Stimulated activated naive CD4-positive, alpha-beta T cell treated with Interleukin-2 at 50 U/mL for 16 hours (primary cell): ENCODE data around the gene RNF212.

Source experiments
- DNase-seq: peaks from one replicate; lab custom pipeline; 2025; lab: John Stamatoyannopoulos, UW

The RNF212 gene

GRCh38 chr4:1115528-1116293 is 2.3 kb upstream of the RNF212 start:
- DNase-seq, result no peak

- no peak for DNase-seq
These were observed 562 bp downstream of the RNF212 start for GRCh38 chr4:1112821-1113182.

- DNase-seq, result no peak
These were observed 1.1 kb downstream of the RNF212 start for GRCh38 chr4:1112174-1112820.

GRCh38 chr4:1111259-1111809 is 2.0 kb downstream of the RNF212 start:
- DNase-seq, result no peak

- DNase-seq, result no peak
These were observed 3.4 kb downstream of the RNF212 start for GRCh38 chr4:1109898-1110506.

- DNase-seq, result no peak
These were observed 4.0 kb downstream of the RNF212 start for GRCh38 chr4:1109333-1109732.

- no peak for DNase-seq
These were observed 7.7 kb downstream of the RNF212 start for GRCh38 chr4:1105662-1106061.

GRCh38 chr4:1105067-1105466 is 8.3 kb downstream of the RNF212 start:
- DNase-seq, result no peak

GRCh38 chr4:1104647-1105046 is 8.7 kb downstream of the RNF212 start:
- DNase-seq, result no peak

- no peak for DNase-seq
These were observed 13.6 kb downstream of the RNF212 start for GRCh38 chr4:1099684-1100335.

- no peak for DNase-seq
These were observed 14.1 kb downstream of the RNF212 start for GRCh38 chr4:1099270-1099669.

- DNase-seq, result no peak
These were observed 14.9 kb downstream of the RNF212 start for GRCh38 chr4:1098311-1098925.

- DNase-seq, result no peak
These were observed 15.8 kb downstream of the RNF212 start for GRCh38 chr4:1097553-1097952.

- no peak for DNase-seq
These were observed 16.5 kb downstream of the RNF212 start for GRCh38 chr4:1096841-1097240.

- DNase-seq, result no peak
These were observed 19.1 kb downstream of the RNF212 start for GRCh38 chr4:1094336-1094690.

GRCh38 chr4:1093391-1094335 is 19.7 kb downstream of the RNF212 start:
- DNase-seq, result no peak

- no peak for DNase-seq
These were observed 20.4 kb downstream of the RNF212 start for GRCh38 chr4:1092983-1093361.

- DNase-seq, result no peak
These were observed 21.1 kb downstream of the RNF212 start for GRCh38 chr4:1092026-1092982.

- no peak for DNase-seq
These were observed 21.8 kb downstream of the RNF212 start for GRCh38 chr4:1091561-1091995.
